H1 (cell line): ENCODE data around the gene RAMACL.

Experiments
- BRCA1 ChIP-seq: IDR thresholded peaks from 2 replicates; pipeline ENCODE4 v1.6.1; 2012; ENCODE audit warnings: low read depth, low read length, improper control_type of control experiment
- CHD1 ChIP-seq: IDR thresholded peaks from 2 replicates; pipeline ENCODE4 v1.6.1; 2012; ENCODE audit warnings: low read depth, low read length, improper control_type of control experiment
- CREB1 ChIP-seq: IDR thresholded peaks from 2 replicates; pipeline ENCODE4 v1.6.1; 2012; ENCODE audit warnings: inconsistent platforms
- CTCF ChIP-seq, 3 experiments: IDR thresholded peaks; 1 replicate in 2 of 3; 2 replicates in 1 of 3; pipeline versions ENCODE4 v1.5.1 to v1.6.1; 2011; ENCODE audit warnings: low read length in 3 of 3, mild to moderate bottlenecking in 3 of 3, inconsistent platforms in 2 of 3, low read depth in 1 of 3, moderate library complexity in 1 of 3; ENCODE audit not compliant: insufficient read depth in 1 of 3; ENCODE audit errors: control extremely low read depth in 1 of 3
- EP300 ChIP-seq, 2 experiments: IDR thresholded peaks; 1 replicate in 1 of 2; 2 replicates in 1 of 2; pipeline ENCODE4 v1.6.1; 2011 to 2012; ENCODE audit warnings: low read depth in 2 of 2, low read length in 2 of 2, mild to moderate bottlenecking in 2 of 2, borderline replicate concordance in 1 of 2, inconsistent platforms in 1 of 2, moderate library complexity in 1 of 2
- EZH2 ChIP-seq: fragments of 200-600 bp; sonication (generic); IDR thresholded peaks from 2 replicates; pipeline ENCODE4 v1.7.1; 2012; ENCODE audit warnings: low read depth, mild to moderate bottlenecking, moderate library complexity, low read length, inconsistent platforms; ENCODE audit not compliant: severe bottlenecking
- JUND ChIP-seq: IDR thresholded peaks from 2 replicates; pipeline ENCODE4 v1.6.1; 2011; ENCODE audit warnings: mild to moderate bottlenecking, improper control_type of control experiment, low read length
- NRF1 ChIP-seq: IDR thresholded peaks from 2 replicates; pipeline ENCODE4 v1.6.1; 2011; ENCODE audit warnings: mild to moderate bottlenecking, low read depth, low read length, improper control_type of control experiment
- PHF8 ChIP-seq: fragments of 200-600 bp; sonication (generic); conservative IDR thresholded peaks from 2 replicates; pipeline ENCODE4 v1.7.1; 2012; ENCODE audit warnings: low read depth, mild to moderate bottlenecking, inconsistent platforms, low read length, moderate library complexity
- POLR2A ChIP-seq, 2 experiments: IDR thresholded peaks; 1 replicate in 1 of 2; 2 replicates in 1 of 2; pipeline ENCODE4 v1.6.1; 2011; ENCODE audit warnings: low read depth in 2 of 2, low read length in 2 of 2, mild to moderate bottlenecking in 2 of 2; ENCODE audit errors: control extremely low read depth in 1 of 2
- POLR2AphosphoS5 ChIP-seq: IDR thresholded peaks from 2 replicates; pipeline ENCODE4 v1.6.1; 2011; ENCODE audit warnings: low read depth, low read length
- RBBP5 ChIP-seq: IDR thresholded peaks from 2 replicates; pipeline ENCODE4 v1.7.1; 2012; ENCODE audit warnings: low read depth, mild to moderate bottlenecking, inconsistent platforms, low read length, moderate library complexity, borderline replicate concordance
- SP2 ChIP-seq: IDR thresholded peaks from 2 replicates; pipeline ENCODE4 v1.6.1; 2012; ENCODE audit warnings: mild to moderate bottlenecking, low read length, inconsistent platforms
- TCF12 ChIP-seq: IDR thresholded peaks from 2 replicates; pipeline ENCODE4 v1.6.1; 2011; ENCODE audit warnings: low read depth, mild to moderate bottlenecking, low read length

GRCh38 chr6:166588691-166589336, 2.3 kb upstream of the RAMACL start:
- TF ChIP-seq EP300 (IDR thresholded peaks at IDR 0.05; ENCODE audit: borderline replicate concordance in 1 of 2, low read depth in 2 of 2, low read length in 2 of 2): no peak
- no peak for TF ChIP-seq CREB1
- TF ChIP-seq JUND: no peak
- no peak for TF ChIP-seq CTCF (IDR thresholded peaks at IDR 0.05; ENCODE audit: control extremely low read depth in 1 of 3, insufficient read depth in 1 of 3, low read depth in 1 of 3, low read length in 3 of 3)
- no peak for TF ChIP-seq CHD1
- TF ChIP-seq BRCA1: no peak
- TF ChIP-seq RBBP5: no peak
- no peak for TF ChIP-seq POLR2AphosphoS5
- no peak for TF ChIP-seq EZH2
- TF ChIP-seq TCF12: no peak
- no peak for TF ChIP-seq SP2
- TF ChIP-seq POLR2A (IDR thresholded peaks at IDR 0.05; ENCODE audit: control extremely low read depth in 1 of 2, low read depth in 2 of 2, low read length in 2 of 2): no peak
- no peak for TF ChIP-seq PHF8
- TF ChIP-seq NRF1: no peak
